ENCODE results near the gene GIMAP5. TPM values are rescaled to one million over a fixed set of nuclear protein-coding genes. Genes with fewer than 3 reads are reported as not detected.

The GIMAP5 gene
- total RNA-seq, 1 donor from 2014 or later, result 0.16 TPM

DNA sequence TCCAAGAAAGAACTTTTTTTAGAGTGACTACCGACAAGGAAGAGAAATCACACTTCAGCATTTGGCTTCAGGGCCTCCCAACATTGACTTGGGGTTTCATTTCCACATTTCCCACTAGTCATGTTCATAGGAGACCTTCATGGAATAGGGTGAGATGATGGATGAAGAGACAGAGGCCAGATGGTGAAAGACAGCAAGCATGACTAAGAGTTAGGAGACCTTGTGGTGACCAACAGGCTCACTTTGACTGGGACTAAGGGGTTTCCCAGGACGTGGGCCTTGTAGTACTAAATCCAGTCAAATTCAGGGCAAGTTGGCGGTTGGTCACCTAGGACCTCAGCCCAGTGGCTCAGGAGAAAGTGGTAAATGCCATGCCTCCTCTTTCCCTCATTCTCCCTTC is 3.0 kb upstream of the GIMAP5 start:
- Mint-ChIP-seq H3K4me3 (no peak overlapping the region), H3K9me3 (no peaks in the 10 kb centered on the region), H3K27me3 (peaks cover 13% of the 10 kb centered on the region), H3K36me3 (ENCODE audit: low read depth) (no peaks in the 10 kb centered on the region), H3K4me1 (peaks cover 7% of the 10 kb centered on the region), H3K27ac (no peak overlapping the region)
- no peak for DNase-seq
- POLR2A ChIA-PET, result no interaction called here
- CTCF ChIA-PET, result no interaction called here
- ATAC-seq (ENCODE audit: low read depth), result no peak
- no peak for TF ChIP-seq CTCF (IDR thresholded peaks at IDR 0.05)
- intact Hi-C loops (cut with micrococcal nuclease), result no loop called here

- Mint-ChIP-seq H3K27me3 (peaks cover 18% of the 10 kb centered on the region), H3K9me3 (no peaks in the 10 kb centered on the region), H3K4me3 (no peak overlapping the region), H3K27ac (no peak overlapping the region), H3K4me1 (peaks cover 7% of the 10 kb centered on the region), H3K36me3 (ENCODE audit: low read depth) (no peaks in the 10 kb centered on the region)
- no peak for TF ChIP-seq CTCF (IDR thresholded peaks at IDR 0.05)
- DNase-seq, result no peak
- ChIA-PET CTCF (no interaction called here), POLR2A (no interaction called here)
- ATAC-seq (ENCODE audit: low read depth), result no peak
- intact Hi-C loops (cut with micrococcal nuclease), result no loop called here
These were observed 1.4 kb upstream of the GIMAP5 start for GRCh38 chr7:150735596-150736358.

DNA sequence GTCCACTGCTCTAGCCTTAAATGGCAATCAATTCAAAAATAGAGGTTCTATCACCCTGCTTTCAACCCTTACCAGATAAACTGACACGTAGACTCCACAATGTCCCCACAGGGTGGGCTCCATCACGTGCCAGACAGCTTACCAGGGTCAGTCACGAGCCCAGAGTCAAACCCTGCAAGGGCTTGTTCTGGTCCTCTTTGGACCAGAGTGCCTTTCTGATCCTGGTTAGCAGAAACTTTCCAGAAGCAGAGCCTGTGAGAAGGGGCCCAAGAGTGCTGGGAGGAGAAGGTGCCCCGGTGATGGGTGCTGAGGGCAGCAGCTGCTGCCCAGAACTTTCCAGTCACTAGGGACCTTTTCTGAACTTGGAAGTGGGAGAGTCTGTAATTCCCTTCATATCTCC is 354 bp upstream of the GIMAP5 start:
- ChIA-PET POLR2A (no interaction called here), CTCF (no interaction called here)
- Mint-ChIP-seq H3K9me3 (no peaks in the 10 kb centered on the region), H3K4me1 (peaks cover 7% of the 10 kb centered on the region), H3K27me3 (peaks cover 19% of the 10 kb centered on the region), H3K36me3 (ENCODE audit: low read depth) (no peaks in the 10 kb centered on the region), H3K27ac (no peak overlapping the region), H3K4me3 (no peak overlapping the region)
- TF ChIP-seq CTCF (IDR thresholded peaks at IDR 0.05), result no peak
- DNase-seq (no peak), ATAC-seq (ENCODE audit: low read depth) (no peak)
- intact Hi-C loops (cut with micrococcal nuclease), result no loop called here

DNA sequence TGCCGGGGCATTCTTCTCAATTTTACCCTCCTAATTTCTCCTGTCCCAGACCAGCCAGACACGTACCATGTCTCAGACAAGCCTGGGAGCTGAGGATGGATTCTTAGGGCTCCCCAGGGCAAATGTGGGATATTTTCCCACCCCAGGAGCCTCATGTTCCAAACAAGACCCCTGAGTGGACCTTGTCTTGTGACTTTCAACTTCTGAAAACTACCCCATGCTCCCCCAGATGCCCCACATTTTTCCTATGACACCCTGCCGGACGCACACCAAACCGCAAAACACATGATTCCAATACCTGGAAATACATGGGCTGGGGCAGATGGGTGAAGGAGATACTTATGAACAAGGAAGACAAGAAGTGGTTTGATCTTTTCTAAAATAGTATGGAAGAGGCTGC is 874 bp downstream of the GIMAP5 start:
- H3K27ac Mint-ChIP-seq, result no peak overlapping the region
- POLR2A ChIA-PET, result no interaction called here
- no peak for TF ChIP-seq CTCF (IDR thresholded peaks at IDR 0.05)
- intact Hi-C loops (cut with micrococcal nuclease), result no loop called here
- no peak for ATAC-seq (ENCODE audit: low read depth)
- no peaks in the 10 kb centered on the region for H3K9me3 Mint-ChIP-seq
- H3K27me3 Mint-ChIP-seq, result peaks cover 24% of the 10 kb centered on the region
- DNase-seq, result no peak
- CTCF ChIA-PET, result no interaction called here
- no peaks in the 10 kb centered on the region for H3K36me3 Mint-ChIP-seq (ENCODE audit: low read depth)
- H3K4me3 Mint-ChIP-seq, result no peak overlapping the region
- H3K4me1 Mint-ChIP-seq, result peaks cover 7% of the 10 kb centered on the region

DNA sequence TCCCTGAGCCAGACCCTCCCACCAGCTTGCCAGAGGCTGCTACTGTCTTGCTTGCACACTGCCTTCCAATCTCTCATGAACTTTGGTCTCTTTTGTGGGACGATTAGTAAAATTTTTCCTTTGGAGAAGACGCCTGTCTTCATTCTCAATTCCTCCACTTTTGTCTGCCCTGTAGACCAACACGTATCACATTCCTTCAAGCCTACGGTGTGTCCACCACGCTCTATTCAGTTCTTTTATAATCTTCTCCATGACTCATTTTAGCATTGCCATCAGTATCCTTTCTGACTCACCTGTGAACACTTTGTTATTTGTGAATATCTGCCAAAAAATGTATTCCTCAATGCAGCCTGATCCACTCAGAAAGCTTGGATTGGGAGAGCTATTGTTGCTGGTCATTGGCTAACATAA is 1.4 kb downstream of the GIMAP5 start:
- H3K27ac Mint-ChIP-seq, result no peak overlapping the region
- peaks cover 26% of the 10 kb centered on the region for H3K27me3 Mint-ChIP-seq
- no peak for ATAC-seq (ENCODE audit: low read depth)
- DNase-seq, result no peak
- ChIA-PET CTCF (no interaction called here), POLR2A (no interaction called here)
- H3K9me3 Mint-ChIP-seq, result no peaks in the 10 kb centered on the region
- no peaks in the 10 kb centered on the region for H3K36me3 Mint-ChIP-seq (ENCODE audit: low read depth)
- peaks cover 7% of the 10 kb centered on the region for H3K4me1 Mint-ChIP-seq
- H3K4me3 Mint-ChIP-seq, result no peak overlapping the region
- no peak for TF ChIP-seq CTCF (IDR thresholded peaks at IDR 0.05)
- intact Hi-C loops (cut with micrococcal nuclease), result no loop called here
